ENCODE measurements around the gene CHST11.

CHST11 gene

DNA sequence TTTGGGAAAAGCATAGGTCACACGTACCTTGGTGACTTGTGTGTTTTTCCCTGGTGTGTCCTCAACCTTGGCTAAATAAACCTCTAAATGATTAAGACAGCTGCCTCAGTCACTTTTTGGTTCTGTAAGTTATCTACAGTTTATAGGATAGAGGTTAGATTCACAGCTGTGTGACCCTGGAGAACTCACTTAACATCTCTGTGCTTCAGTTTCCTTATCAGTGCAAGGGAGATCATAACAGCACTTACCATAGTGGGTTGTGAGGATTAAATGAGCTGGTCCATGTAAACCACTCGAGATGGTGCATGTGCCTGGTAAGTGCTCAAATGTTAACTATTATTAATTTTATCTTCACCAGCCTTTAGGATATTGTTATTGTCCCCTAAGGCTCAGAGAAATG lies 35.4 kb upstream of the CHST11 start:
- H3K4me3 ChIP-seq (ENCODE audit: low read length), result no peak overlapping the region
- TF ChIP-seq CTCF (conservative IDR thresholded peaks at IDR 0.05; ENCODE audit: low read depth, low read length), result no peak
- no peak for DNase-seq (ENCODE audit: low read depth)

DNA sequence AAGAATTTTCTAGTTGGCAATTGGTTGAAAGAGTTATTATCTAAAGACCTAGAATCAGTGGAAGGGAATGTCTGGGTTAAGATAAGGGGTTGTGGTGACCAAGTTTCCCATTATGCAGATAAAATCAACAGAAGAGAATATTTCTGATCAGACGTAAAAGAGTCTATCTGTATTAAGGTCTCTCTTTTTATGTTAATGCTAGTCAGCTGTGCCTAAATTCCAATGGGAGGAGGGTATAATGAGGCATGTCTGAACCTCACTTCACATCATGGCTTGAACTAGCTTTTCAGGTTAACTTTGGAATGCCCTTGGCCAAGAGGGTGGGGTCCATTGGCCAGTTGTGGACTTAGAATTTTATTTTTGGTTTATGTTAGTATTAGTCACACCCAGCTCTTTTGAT lies 34.3 kb upstream of the CHST11 start:
- no peak for DNase-seq (ENCODE audit: low read depth)
- no peak for TF ChIP-seq CTCF (conservative IDR thresholded peaks at IDR 0.05; ENCODE audit: low read depth, low read length)
- H3K4me3 ChIP-seq (ENCODE audit: low read length), result no peak overlapping the region

DNA sequence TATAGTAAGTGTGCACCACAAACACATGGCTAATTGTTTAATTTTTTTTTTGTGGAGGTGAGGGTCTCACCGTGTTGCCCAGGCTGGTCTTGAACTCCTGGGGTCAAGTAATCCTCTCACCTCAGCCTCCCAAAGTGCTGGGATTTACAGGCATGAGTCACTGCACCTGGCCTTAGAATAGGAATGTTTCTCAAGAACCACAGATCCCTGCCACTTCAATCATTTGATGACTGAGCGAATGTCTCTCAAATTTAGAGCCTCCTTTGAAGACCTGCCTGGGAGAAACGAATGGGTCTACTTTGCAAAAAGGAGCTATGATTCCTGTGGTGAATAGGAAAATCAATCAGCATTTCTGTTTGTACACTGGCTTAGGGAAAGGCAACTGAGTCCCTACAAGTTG lies 33.5 kb upstream of the CHST11 start:
- no peak for TF ChIP-seq CTCF (conservative IDR thresholded peaks at IDR 0.05; ENCODE audit: low read depth, low read length)
- DNase-seq (ENCODE audit: low read depth), result no peak
- no peak overlapping the region for H3K4me3 ChIP-seq (ENCODE audit: low read length)

DNA sequence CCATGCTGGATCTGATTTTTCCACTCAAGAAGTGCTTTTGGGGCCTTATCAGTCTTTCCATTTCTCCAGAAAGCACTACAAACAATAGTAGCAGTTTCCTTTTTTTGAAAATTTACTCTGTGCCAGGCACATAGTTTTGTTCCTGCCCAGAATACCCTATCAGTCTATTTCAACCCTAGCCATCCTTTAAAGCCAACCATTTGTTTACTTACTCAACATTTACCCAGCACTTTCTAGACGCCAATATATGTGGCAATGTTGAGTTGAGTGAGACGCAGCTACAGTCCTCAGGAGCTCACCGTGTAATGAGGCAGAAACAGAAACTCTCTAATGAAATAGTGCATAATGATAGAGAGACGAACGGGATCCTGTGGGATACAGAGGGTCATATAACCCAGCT lies 32.9 kb upstream of the CHST11 start:
- no peak for TF ChIP-seq CTCF (conservative IDR thresholded peaks at IDR 0.05; ENCODE audit: low read depth, low read length)
- DNase-seq (ENCODE audit: low read depth), result no peak

DNA sequence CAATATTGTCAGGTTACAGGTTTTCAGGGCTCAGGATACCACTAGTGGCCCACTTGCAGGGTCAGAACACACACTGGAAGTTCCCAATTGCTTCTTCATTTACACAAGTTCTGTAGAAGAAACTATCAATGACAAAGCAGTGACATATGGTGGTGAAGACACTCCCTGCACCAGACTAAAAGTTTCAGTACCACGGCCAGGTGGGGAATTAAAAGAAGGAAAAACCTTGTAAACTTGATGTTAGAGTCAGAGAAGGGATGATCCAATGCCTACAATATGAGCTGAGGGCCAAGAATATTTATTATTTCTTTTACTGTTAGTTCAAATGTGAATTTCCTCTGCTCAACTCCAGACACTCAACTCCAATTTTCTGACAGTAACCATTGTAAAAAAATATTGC lies 31.8 kb upstream of the CHST11 start:
- TF ChIP-seq CTCF (conservative IDR thresholded peaks at IDR 0.05; ENCODE audit: low read depth, low read length), result no peak
- DNase-seq (ENCODE audit: low read depth), result no peak
- H3K4me3 ChIP-seq (ENCODE audit: low read length), result no peak overlapping the region

More for the DNA sequence above, 32.9 kb upstream of the CHST11 start:
- no peak overlapping the region for H3K4me3 ChIP-seq (ENCODE audit: low read length)

GRCh38 chr12:104425614-104426013 lies 31.1 kb upstream of the CHST11 start:
- TF ChIP-seq CTCF (conservative IDR thresholded peaks at IDR 0.05; ENCODE audit: low read depth, low read length), result no peak
- no peak for DNase-seq (ENCODE audit: low read depth)
- H3K4me3 ChIP-seq (ENCODE audit: low read length), result no peak overlapping the region

DNA sequence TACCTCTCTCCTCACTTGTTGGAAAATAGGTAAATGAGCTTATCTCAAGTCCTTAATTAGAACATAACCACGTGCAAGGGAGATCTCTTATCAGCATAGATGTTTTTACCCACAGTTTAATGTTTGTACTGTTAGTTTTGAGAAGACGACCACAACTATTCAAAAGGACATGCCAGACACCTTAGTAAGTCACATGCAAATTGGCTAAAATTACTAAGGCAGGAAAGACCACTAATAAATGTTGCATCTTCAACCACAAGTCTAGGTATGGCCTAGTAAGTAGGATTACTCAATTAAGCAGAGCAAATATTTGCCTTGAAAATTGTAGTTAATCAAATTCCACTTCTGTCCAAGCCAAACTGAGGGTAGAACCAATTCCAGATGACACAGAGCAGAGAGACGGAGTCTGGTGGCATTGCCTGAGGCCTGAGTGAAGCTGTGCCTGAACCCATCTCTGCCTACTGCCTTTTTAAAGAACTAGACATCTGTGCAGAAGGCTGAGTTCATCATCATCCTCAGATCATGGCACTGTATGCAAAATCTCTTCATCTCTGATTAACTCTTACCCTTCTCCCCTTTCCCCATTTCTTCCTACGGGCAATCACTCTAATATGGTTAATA lies 29.7 kb upstream of the CHST11 start:
- no peak for TF ChIP-seq CTCF (conservative IDR thresholded peaks at IDR 0.05; ENCODE audit: low read depth, low read length)
- no peak for DNase-seq (ENCODE audit: low read depth)
- no peak overlapping the region for H3K4me3 ChIP-seq (ENCODE audit: low read length)

Data from retinal pigment epithelial cell (primary cell).